RWPE2 (cell line): ENCODE results near the gene TMEM120A.

ENCODE experiments used
- ATAC-seq: fragments of 200-7000 bp; cut with Tn5 transposase; 3 replicates; pipeline ENCODE4 v1.9.1; 2021; ENCODE audit warnings: low read depth
- DNase-seq: peaks from one replicate; pipeline ENCODE4 v3.0.0-alpha.2; 2020; ENCODE audit warnings: low spot score
- H3K27ac ChIP-seq: fragments of 450-650 bp; 2 replicates; pipeline ENCODE4 v1.5.1; 2017; ENCODE audit warnings: mild to moderate bottlenecking; ENCODE audit not compliant: poor library complexity, severe bottlenecking
- H3K27me3 ChIP-seq: fragments of 250-450 bp; sonication (Bioruptor Pico); 2 replicates; pipeline ENCODE4 v1.5.1; 2021; ENCODE audit warnings: mild to moderate bottlenecking, moderate library complexity; ENCODE audit not compliant: insufficient read depth, poor library complexity, severe bottlenecking
- H3K36me3 ChIP-seq: fragments of 250-450 bp; sonication (Bioruptor Pico); 2 replicates; pipeline ENCODE4 v1.5.1; 2020; ENCODE audit warnings: low read depth, mild to moderate bottlenecking, moderate library complexity
- H3K4me1 ChIP-seq: fragments of 250-450 bp; sonication (Bioruptor Pico); 2 replicates; pipeline ENCODE4 v1.5.1; 2021; ENCODE audit warnings: mild to moderate bottlenecking, moderate library complexity; ENCODE audit not compliant: insufficient read depth, poor library complexity, severe bottlenecking
- H3K4me3 ChIP-seq: fragments of 250-450 bp; sonication (Bioruptor Pico); 2 replicates; pipeline ENCODE4 v1.5.1; 2021; ENCODE audit warnings: mild to moderate bottlenecking, moderate library complexity; ENCODE audit not compliant: severe bottlenecking
- H3K9me3 ChIP-seq: fragments of 250-450 bp; sonication (Bioruptor Pico); 2 replicates; pipeline ENCODE4 v1.5.1; 2021; ENCODE audit warnings: mild to moderate bottlenecking, moderate library complexity; ENCODE audit not compliant: severe bottlenecking
- TF ChIP-seq, protein P1 (sequence below): fragments of 450-650 bp; IDR thresholded peaks from one replicate; pipeline ENCODE4 v1.5.1; 2017; ENCODE audit warnings: mild to moderate bottlenecking, moderate library complexity; ENCODE audit not compliant: poor library complexity, severe bottlenecking

TMEM120A gene

DNA sequence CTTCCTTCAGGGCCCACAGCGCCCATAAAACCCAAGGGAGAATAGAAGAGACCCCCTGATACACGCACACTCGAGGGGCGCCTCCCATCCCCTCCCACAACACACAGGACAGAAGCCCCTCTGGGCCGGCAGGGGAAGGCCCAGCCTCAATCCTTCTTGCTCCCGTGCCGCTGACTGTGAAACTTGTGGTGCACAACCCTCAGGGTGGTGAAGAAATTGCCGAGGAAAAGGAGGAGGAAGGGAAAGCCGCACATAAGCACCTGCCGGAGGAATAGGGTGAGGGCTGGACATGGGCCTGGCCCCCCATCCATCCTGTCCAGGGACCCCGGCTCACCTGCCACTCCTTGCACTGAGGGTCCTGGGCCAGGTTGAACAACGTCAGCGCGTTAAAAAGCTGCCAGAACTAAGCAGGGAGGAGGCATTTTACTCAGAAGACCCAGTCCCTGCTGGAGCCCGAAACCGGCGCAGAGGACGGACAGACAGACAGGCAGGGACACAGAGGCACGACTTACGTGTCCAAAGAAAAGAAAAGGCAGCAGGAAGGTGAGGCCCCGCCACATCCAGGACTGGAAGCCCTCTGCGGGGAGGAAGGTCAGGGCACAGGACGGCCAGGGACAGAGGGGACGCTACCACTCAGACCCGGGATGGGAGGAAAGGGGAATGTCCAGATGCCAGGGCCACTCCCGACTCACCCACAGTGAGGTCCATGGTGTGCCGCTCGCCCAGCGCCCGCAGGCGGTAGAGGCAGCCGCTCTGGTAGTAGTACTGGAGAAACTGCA, 7.2 kb downstream of the TMEM120A start:
- H3K27me3 ChIP-seq: no peaks in the 10 kb centered on the region
- peaks cover 14% of the 10 kb centered on the region; the same call in 1 of the 2 replicates for H3K36me3 ChIP-seq
- no peaks in the 10 kb centered on the region for H3K4me1 ChIP-seq
- DNase-seq: no peak
- H3K9me3 ChIP-seq: no peaks in the 10 kb centered on the region
- H3K4me3 ChIP-seq: no peak overlapping the region
- TF ChIP-seq, protein P1, sequence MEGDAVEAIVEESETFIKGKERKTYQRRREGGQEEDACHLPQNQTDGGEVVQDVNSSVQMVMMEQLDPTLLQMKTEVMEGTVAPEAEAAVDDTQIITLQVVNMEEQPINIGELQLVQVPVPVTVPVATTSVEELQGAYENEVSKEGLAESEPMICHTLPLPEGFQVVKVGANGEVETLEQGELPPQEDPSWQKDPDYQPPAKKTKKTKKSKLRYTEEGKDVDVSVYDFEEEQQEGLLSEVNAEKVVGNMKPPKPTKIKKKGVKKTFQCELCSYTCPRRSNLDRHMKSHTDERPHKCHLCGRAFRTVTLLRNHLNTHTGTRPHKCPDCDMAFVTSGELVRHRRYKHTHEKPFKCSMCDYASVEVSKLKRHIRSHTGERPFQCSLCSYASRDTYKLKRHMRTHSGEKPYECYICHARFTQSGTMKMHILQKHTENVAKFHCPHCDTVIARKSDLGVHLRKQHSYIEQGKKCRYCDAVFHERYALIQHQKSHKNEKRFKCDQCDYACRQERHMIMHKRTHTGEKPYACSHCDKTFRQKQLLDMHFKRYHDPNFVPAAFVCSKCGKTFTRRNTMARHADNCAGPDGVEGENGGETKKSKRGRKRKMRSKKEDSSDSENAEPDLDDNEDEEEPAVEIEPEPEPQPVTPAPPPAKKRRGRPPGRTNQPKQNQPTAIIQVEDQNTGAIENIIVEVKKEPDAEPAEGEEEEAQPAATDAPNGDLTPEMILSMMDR: no peak
- no peak; the same call in 2 of the 3 replicates for ATAC-seq
- H3K27ac ChIP-seq: no peak overlapping the region

DNA sequence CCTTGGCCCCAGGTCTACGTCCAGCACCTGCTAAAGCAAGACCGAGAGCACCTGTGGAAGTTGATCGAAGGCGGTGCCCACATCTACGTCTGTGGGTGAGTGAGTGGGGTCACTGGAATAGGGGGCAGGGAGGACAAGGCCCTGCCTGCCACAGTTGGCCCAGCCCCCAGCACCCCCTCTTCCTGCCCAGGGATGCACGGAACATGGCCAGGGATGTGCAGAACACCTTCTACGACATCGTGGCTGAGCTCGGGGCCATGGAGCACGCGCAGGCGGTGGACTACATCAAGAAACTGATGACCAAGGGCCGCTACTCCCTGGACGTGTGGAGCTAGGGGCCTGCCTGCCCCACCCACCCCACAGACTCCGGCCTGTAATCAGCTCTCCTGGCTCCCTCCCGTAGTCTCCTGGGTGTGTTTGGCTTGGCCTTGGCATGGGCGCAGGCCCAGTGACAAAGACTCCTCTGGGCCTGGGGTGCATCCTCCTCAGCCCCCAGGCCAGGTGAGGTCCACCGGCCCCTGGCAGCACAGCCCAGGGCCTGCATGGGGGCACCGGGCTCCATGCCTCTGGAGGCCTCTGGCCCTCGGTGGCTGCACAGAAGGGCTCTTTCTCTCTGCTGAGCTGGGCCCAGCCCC, 8.1 kb downstream of the TMEM120A start:
- ATAC-seq: no peak
- no peaks in the 10 kb centered on the region for H3K4me1 ChIP-seq
- peaks cover 14% of the 10 kb centered on the region; the same call in 1 of the 2 replicates for H3K36me3 ChIP-seq
- H3K4me3 ChIP-seq: no peak overlapping the region
- no peak overlapping the region for H3K27ac ChIP-seq
- no peaks in the 10 kb centered on the region for H3K9me3 ChIP-seq
- TF ChIP-seq, protein P1: no peak
- no peaks in the 10 kb centered on the region for H3K27me3 ChIP-seq
- DNase-seq: no peak

DNA sequence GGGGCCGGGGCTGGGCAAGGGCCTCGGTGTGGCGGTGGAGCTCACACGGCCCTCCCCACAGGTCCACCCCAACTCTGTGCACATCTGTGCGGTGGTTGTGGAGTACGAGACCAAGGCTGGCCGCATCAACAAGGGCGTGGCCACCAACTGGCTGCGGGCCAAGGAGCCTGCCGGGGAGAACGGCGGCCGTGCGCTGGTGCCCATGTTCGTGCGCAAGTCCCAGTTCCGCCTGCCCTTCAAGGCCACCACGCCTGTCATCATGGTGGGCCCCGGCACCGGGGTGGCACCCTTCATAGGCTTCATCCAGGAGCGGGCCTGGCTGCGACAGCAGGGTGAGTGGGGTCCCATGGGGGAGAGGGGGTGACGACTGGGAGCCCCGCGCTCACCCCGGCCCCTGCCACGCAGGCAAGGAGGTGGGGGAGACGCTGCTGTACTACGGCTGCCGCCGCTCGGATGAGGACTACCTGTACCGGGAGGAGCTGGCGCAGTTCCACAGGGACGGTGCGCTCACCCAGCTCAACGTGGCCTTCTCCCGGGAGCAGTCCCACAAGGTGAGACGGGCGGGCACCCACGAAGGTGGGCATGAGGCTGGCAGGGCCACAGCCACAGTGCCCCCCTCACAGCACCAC, 8.8 kb downstream of the TMEM120A start:
- Histone ChIP-seq H3K27ac (no peak overlapping the region), H3K4me1 (no peaks in the 10 kb centered on the region), H3K27me3 (no peaks in the 10 kb centered on the region), H3K9me3 (no peaks in the 10 kb centered on the region), H3K4me3 (no peak overlapping the region), H3K36me3 (peaks cover 19% of the 10 kb centered on the region)
- TF ChIP-seq, protein P1: no peak
- ATAC-seq (no peak), DNase-seq (no peak)

DNA sequence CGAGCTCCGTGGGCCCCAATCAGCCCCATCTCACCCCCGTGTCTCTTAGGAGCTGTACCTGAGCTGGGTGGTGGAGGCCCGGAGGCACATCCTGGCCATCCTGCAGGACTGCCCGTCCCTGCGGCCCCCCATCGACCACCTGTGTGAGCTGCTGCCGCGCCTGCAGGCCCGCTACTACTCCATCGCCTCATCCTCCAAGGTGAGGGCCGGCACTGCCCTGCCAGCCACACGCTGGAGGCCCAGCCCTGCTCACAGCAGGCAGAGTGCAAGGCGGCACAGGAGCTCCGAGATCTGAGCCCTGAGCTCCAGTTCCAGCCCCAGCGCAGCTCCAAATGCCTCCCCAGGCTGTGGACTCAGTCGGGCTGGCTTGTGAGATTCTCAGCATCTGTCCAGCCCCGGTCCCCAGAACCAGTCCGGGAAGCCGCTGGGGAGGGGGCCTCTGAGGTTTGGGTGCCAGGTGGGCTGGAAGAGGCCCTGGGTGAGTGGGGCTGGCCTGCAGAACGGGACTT, 9.3 kb downstream of the TMEM120A start:
- Histone ChIP-seq H3K4me1 (no peaks in the 10 kb centered on the region), H3K36me3 (peaks cover 20% of the 10 kb centered on the region), H3K27ac (no peak overlapping the region), H3K27me3 (no peaks in the 10 kb centered on the region), H3K9me3 (no peaks in the 10 kb centered on the region), H3K4me3 (no peak overlapping the region)
- TF ChIP-seq, protein P1: no peak
- ATAC-seq (no peak), DNase-seq (no peak)
